HEK293T (cell line): ENCODE data around the gene PLCB4.

Experiments
- CTCF ChIA-PET: fragments of 350-600 bp; formaldehyde crosslinking; extraction: SDS; loops from one replicate; lab custom pipeline; 2021; ENCODE audit warnings: antibody characterized with exemption, inconsistent platforms; lab: Yijun Ruan, JAX
- POLR2A ChIA-PET: fragments of 350-600 bp; formaldehyde crosslinking; extraction: SDS; loops from one replicate; lab custom pipeline; 2020; ENCODE audit warnings: antibody characterized with exemption, inconsistent platforms; lab: Yijun Ruan, JAX
- DNase-seq: peaks from one replicate; pipeline ENCODE4 v3.0.0; 2012; ENCODE audit warnings: mixed read lengths; ENCODE audit errors: extremely low spot score
- ARNT ChIP-seq: fragments of 450-650 bp; IDR thresholded peaks from 2 replicates; pipeline ENCODE4 v1.6.1; 2017; ENCODE audit warnings: mild to moderate bottlenecking
- BHLHE40 ChIP-seq: fragments of 450-650 bp; IDR thresholded peaks from 2 replicates; pipeline ENCODE4 v1.6.1; 2016; ENCODE audit warnings: mild to moderate bottlenecking, moderate library complexity, borderline replicate concordance
- CTBP1 ChIP-seq: fragments of 450-650 bp; IDR thresholded peaks from 2 replicates; pipeline ENCODE4 v1.6.1; 2016; ENCODE audit warnings: borderline replicate concordance
- ELF4 ChIP-seq: fragments of 450-650 bp; IDR thresholded peaks from 2 replicates; pipeline ENCODE4 v1.6.1; 2017; ENCODE audit warnings: antibody characterized with exemption
- FOXA1 ChIP-seq: fragments of 450-650 bp; IDR thresholded peaks from 2 replicates; pipeline ENCODE4 v1.6.1; 2016; ENCODE audit warnings: mild to moderate bottlenecking
- FOXK2 ChIP-seq: fragments of 450-650 bp; IDR thresholded peaks from 2 replicates; pipeline ENCODE4 v1.6.1; 2016; ENCODE audit warnings: mild to moderate bottlenecking
- FOXM1 ChIP-seq: fragments of 450-650 bp; IDR thresholded peaks from 2 replicates; pipeline ENCODE4 v1.6.1; 2017; ENCODE audit warnings: mild to moderate bottlenecking, borderline replicate concordance
- HDGF ChIP-seq: fragments of 450-650 bp; IDR thresholded peaks from 2 replicates; pipeline ENCODE4 v1.6.1; 2017; ENCODE audit warnings: antibody characterized with exemption, borderline replicate concordance
- L3MBTL2 ChIP-seq: fragments of 450-650 bp; conservative IDR thresholded peaks from 2 replicates; pipeline ENCODE4 v1.6.1; 2016; ENCODE audit warnings: mild to moderate bottlenecking
- LEF1 ChIP-seq: fragments of 450-650 bp; IDR thresholded peaks from 2 replicates; pipeline ENCODE4 v1.6.1; 2017; ENCODE audit warnings: mild to moderate bottlenecking, borderline replicate concordance
- NFRKB ChIP-seq: fragments of 450-650 bp; IDR thresholded peaks from 2 replicates; pipeline ENCODE4 v1.6.1; 2016; ENCODE audit warnings: mild to moderate bottlenecking, moderate library complexity
- PKNOX1 ChIP-seq: fragments of 450-650 bp; IDR thresholded peaks from 2 replicates; pipeline ENCODE4 v1.6.1; 2016
- SP1 ChIP-seq: fragments of 450-650 bp; IDR thresholded peaks from 2 replicates; pipeline ENCODE4 v1.6.1; 2017
- SUZ12 ChIP-seq: fragments of 450-650 bp; IDR thresholded peaks from 2 replicates; pipeline ENCODE4 v1.6.1; 2016; ENCODE audit warnings: mild to moderate bottlenecking
- TARDBP ChIP-seq: fragments of 450-650 bp; IDR thresholded peaks from 2 replicates; pipeline ENCODE4 v1.6.1; 2016
- ZNF384 ChIP-seq: fragments of 450-650 bp; IDR thresholded peaks from 2 replicates; pipeline ENCODE4 v1.6.1; 2016

The PLCB4 gene

GRCh38 chr20:9215539-9215938 lies 146.7 kb downstream of the PLCB4 start:
- POLR2A ChIA-PET: no interaction called here
- CTCF ChIA-PET: interaction anchor here (0.6 kb wide), 1 partner anchor 481 kb away, joined by 3 read pairs; no protein-coding TSS in a partner anchor
- DNase-seq: no peak
- no peak for TF ChIP-seq HDGF
- TF ChIP-seq TARDBP: no peak
- TF ChIP-seq ELF4: no peak
- no peak for TF ChIP-seq PKNOX1

GRCh38 chr20:9218531-9218961 lies 149.7 kb downstream of the PLCB4 start:
- DNase-seq: peak; percentile 4

GRCh38 chr20:9220874-9221547 lies 152.1 kb downstream of the PLCB4 start:
- CTCF ChIA-PET: no interaction called here
- POLR2A ChIA-PET: no interaction called here
- DNase-seq: no peak
- TF ChIP-seq L3MBTL2: no peak
- TF ChIP-seq FOXA1: no peak
- TF ChIP-seq FOXM1: no peak
- no peak for TF ChIP-seq ARNT
- TF ChIP-seq BHLHE40: no peak
- TF ChIP-seq CTBP1: no peak

More at GRCh38 chr20:9218531-9218961, 149.7 kb downstream of the PLCB4 start:
- POLR2A ChIA-PET: no interaction called here
- TF ChIP-seq ARNT (no peak), TARDBP (no peak), L3MBTL2 (no peak), SUZ12 (no peak), FOXA1 (no peak)
- CTCF ChIA-PET: no interaction called here

- ChIA-PET CTCF (no interaction called here), POLR2A (no interaction called here)
- no peak for DNase-seq
- TF ChIP-seq HDGF (no peak), SUZ12 (no peak), L3MBTL2 (no peak)
Observed at GRCh38 chr20:9223296-9223695, 154.4 kb downstream of the PLCB4 start.

- ChIA-PET CTCF (no interaction called here), POLR2A (no interaction called here)
- DNase-seq: no peak
- TF ChIP-seq FOXA1 (no peak), SP1 (no peak), SUZ12 (no peak), ZNF384 (no peak), HDGF (no peak), LEF1 (no peak), NFRKB (no peak), TARDBP (no peak)
Observed at GRCh38 chr20:9225879-9226278, 157.0 kb downstream of the PLCB4 start.

- DNase-seq: no peak
- POLR2A ChIA-PET: no interaction called here
- TF ChIP-seq SUZ12 (no peak), TARDBP (no peak), FOXM1 (no peak), LEF1 (no peak), FOXK2 (no peak), PKNOX1 (no peak), ARNT (no peak), CTBP1 (no peak)
- CTCF ChIA-PET: no interaction called here
Observed at GRCh38 chr20:9227896-9228615, 159.2 kb downstream of the PLCB4 start.

GRCh38 chr20:9228774-9229450 lies 160.0 kb downstream of the PLCB4 start:
- DNase-seq: no peak
- POLR2A ChIA-PET: no interaction called here
- CTCF ChIA-PET: no interaction called here
- TF ChIP-seq LEF1: no peak
- TF ChIP-seq CTBP1: no peak
- no peak for TF ChIP-seq BHLHE40
- TF ChIP-seq FOXM1: no peak
- no peak for TF ChIP-seq PKNOX1
- TF ChIP-seq TARDBP: no peak
- no peak for TF ChIP-seq L3MBTL2
- TF ChIP-seq SUZ12: no peak
- TF ChIP-seq HDGF: no peak
- no peak for TF ChIP-seq NFRKB
- no peak for TF ChIP-seq FOXA1
- TF ChIP-seq FOXK2: no peak
- no peak for TF ChIP-seq SP1
- no peak for TF ChIP-seq ARNT
- TF ChIP-seq ZNF384: no peak
- TF ChIP-seq ELF4: no peak
